Stomach (tissue), 4 donors: ENCODE data around the gene TPT1.

Experiments used
- EP300 ChIP-seq: sonication (generic); formaldehyde crosslinking; IDR thresholded peaks from one replicate; pipeline ENCODE4 v1.6.1; 2017; ENCODE audit warnings: antibody characterized with exemption
- POLR2A ChIP-seq, 4 donors: fragments of 450-650 bp; IDR thresholded peaks; one replicate each; pipeline ENCODE4 v1.6.1; 2016; ENCODE audit warnings: antibody characterized with exemption in 4 of 4, control low read depth in 2 of 4, mild to moderate bottlenecking in 1 of 4, moderate library complexity in 1 of 4
- TF ChIP-seq, protein P1 (sequence below), 7 experiments: fragments of 450-650 bp in 4 of 7; fragments of 200-600 bp in 3 of 7; sonication (generic) in 3 of 7; IDR thresholded peaks; one replicate each; pipeline ENCODE4 v1.5.1; 2016 to 2019; ENCODE audit warnings: antibody characterized with exemption in 7 of 7, control low read depth in 2 of 7, mild to moderate bottlenecking in 1 of 7

GRCh38 chr13:45302507-45302906 lies 38.5 kb downstream of the TPT1 start:
- no peak for TF ChIP-seq EP300
- TF ChIP-seq, protein P1, sequence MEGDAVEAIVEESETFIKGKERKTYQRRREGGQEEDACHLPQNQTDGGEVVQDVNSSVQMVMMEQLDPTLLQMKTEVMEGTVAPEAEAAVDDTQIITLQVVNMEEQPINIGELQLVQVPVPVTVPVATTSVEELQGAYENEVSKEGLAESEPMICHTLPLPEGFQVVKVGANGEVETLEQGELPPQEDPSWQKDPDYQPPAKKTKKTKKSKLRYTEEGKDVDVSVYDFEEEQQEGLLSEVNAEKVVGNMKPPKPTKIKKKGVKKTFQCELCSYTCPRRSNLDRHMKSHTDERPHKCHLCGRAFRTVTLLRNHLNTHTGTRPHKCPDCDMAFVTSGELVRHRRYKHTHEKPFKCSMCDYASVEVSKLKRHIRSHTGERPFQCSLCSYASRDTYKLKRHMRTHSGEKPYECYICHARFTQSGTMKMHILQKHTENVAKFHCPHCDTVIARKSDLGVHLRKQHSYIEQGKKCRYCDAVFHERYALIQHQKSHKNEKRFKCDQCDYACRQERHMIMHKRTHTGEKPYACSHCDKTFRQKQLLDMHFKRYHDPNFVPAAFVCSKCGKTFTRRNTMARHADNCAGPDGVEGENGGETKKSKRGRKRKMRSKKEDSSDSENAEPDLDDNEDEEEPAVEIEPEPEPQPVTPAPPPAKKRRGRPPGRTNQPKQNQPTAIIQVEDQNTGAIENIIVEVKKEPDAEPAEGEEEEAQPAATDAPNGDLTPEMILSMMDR (IDR thresholded peaks at IDR 0.05) = no peak
- TF ChIP-seq POLR2A (IDR thresholded peaks at IDR 0.05) = no peak
